GM19468 (cell line): ENCODE data around the gene SKI.
"Not testable (repeated sequence)": the region's sequence is repeated elsewhere in the genome, so short reads cannot be mapped to it uniquely, and the experiment has no call there.

Experiments used
- ATAC-seq: cut with Tn5 transposase; IDR thresholded peaks from one replicate; pipeline ENCODE4 v1.9.1; 2021; ENCODE audit warnings: mild to moderate bottlenecking, moderate library complexity, moderate number of reproducible peaks; ENCODE audit not compliant: unreplicated experiment; ENCODE audit errors: extremely low read depth

SKI gene

DNA sequence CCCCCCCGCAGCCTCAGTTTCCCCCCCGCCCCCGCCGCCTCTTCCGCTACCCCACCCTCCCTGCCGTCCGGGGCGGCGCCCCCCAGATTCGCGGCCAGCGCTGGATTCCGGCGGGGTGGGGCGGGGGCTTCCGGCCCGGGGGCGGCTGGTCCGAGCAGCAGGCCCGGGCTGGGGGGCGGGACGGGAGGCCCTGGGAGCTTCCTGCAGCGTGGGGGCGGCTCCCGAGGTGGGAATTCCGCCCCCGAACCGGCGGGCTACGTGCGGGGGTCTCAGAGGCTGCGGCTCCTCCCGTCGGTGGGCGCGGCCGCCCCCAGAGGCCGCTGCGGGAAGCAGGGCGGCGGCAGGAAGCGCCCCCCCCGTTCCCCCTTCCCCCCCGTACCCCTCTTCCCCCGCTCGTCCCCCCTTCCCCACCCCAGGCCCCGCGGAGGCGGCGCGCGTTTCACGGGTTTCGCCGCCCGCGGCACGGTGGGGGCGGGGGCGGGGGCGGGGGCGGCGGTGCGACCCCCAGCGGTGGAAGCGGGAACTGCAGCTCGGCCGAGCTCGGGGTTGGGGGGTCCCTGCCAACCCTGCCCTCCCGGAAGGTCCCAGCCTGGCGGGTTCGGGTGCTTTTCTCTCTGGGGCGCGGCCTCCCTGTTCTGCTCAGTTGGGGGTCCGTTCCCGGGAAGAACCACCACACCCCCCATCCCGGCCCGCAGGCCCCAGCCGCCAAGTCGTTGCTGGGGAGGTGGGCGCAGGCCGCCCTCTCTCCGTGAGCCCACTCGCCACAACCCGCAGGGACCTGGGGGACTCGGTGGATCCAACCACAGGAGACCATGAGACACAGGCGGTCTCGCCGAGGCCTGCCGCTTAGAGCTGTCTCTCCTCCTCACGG lies 86.9 kb downstream of the SKI start:
- no peak for ATAC-seq

DNA sequence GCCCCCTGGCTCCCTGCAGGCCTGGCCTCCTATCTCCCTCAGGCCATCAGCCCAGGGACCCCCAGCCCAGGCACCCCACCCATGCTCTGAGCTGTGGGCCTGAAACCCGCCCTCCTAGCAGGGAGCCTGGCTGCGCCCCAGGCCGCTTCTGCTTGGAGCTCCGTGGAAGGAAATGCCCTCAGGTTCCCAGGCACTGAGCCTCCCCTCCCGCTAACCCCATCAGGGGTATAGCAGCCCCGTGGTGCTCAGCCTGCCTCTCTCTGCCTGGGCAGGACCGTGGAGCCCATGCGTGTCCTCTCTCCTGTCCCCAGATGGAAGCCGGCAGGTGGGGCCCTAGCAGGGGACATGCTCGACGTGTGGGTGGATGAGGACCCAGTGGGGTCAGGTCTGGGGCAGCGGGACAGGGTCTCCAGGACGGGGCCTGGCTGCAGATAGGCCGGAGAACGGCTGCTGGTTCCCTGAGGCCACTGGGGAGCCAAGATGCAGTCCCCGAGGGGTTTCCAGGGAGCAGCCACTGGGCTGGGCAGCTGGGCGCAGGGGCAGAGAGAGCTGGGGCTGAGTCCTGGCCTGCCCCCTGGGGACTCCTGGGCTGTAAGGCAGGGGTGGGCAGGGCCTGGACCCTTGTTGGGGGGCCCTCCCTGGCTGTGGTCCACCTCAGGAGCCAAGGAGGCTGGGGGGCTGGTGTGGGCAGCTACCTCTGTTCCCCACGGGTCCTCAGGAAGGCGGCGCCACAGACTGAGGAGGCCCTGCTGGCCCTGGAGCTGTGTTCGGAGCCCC lies 87.7 kb downstream of the SKI start:
- no peak for ATAC-seq

DNA sequence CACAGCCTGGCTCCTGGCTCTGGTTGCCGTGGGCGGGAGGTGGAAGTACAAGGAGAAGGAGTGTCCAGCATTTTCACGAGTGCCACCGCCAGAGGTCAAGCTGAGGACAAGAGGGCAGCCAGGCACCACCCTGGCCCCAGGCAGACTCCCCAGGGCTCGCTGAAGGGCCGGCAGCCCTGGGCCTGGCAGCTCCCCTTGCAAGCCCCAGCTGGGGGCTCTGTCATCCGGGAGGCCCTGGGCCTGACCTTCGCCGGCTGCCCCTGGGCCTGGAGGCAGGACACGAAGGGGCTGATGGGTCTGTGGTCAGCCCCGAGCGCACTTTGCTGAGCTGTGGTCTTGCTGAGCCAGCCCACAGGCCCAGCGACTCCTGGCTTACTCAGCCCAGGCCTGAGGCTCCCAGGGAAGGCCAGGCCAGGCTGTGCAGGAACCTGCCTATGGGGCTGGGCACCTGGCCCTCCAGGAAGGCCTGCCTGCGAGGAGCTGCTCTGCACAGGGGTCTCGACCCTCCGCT lies 88.4 kb downstream of the SKI start:
- ATAC-seq, result no peak

- ATAC-seq, result no peak
These were observed 89.3 kb downstream of the SKI start for GRCh38 chr1:2317230-2318065.

DNA sequence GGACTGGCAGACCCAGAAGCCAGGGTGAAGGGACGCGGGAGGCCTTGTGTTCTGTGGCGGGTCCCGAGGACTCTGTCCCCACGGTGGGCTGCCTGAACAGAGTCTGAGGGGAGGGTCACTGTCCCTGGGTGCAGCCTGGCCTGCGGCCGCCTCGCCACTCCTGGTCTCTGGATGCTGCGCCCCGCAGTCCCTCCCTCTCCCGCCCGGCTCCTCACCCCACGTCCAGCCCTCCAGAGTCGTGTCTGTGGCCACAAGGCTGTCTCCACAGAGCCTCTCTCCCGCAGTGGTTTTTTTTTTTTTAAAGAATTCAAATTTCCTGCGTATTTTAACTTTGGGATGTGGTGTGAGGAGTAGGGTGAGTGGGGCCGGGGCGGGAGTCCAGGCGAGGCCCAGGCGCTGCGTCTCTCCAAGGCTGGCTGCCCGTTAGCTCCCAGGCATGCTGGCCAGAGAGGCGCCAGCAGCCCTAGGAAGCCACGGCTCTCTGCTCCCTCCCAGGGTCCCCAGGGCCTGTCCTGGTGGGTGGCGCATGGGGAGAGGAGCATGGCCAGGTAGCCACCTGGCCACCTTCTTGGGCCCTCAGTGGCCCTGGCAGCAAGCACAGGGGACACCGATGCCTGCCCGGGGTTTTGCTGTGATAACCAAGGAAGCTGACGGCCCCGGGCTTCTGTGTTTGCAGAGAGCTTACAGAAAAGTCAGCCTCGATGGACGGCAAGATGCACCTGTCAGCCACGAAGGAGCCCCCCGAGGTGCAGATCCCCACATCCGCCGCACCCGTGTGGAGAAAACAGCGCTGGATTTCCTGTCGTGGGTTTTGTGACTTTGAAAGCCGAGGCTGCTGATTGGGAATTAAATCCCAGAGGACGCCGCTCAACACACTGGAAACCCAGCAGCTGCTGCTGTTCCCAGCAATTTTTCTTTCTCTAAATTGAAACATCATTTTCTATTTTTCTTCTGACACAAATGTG lies 90.5 kb downstream of the SKI start:
- no peak for ATAC-seq

DNA sequence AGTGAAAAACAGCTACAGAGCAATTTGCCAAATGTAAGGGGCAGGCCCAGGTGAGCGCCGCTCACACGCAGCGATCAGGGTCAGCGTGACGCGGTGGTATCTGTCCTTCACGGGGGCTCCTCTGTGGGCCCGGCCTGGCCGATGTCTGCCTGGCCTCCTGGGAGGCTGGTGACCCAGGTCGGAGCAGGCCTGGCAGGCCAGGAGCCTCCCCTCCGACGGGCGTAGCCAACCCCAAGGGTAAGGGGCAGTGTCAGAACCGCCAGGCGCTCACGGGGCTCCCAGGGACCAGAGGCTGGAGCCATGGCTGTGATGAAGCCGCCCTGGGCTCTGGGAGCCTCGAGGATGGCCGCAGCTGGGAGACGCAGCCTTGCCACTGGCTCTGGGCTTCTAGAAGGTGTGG lies 91.2 kb downstream of the SKI start:
- no peak for ATAC-seq

GRCh38 chr1:2320006-2320405 lies 91.9 kb downstream of the SKI start:
- no peak for ATAC-seq

DNA sequence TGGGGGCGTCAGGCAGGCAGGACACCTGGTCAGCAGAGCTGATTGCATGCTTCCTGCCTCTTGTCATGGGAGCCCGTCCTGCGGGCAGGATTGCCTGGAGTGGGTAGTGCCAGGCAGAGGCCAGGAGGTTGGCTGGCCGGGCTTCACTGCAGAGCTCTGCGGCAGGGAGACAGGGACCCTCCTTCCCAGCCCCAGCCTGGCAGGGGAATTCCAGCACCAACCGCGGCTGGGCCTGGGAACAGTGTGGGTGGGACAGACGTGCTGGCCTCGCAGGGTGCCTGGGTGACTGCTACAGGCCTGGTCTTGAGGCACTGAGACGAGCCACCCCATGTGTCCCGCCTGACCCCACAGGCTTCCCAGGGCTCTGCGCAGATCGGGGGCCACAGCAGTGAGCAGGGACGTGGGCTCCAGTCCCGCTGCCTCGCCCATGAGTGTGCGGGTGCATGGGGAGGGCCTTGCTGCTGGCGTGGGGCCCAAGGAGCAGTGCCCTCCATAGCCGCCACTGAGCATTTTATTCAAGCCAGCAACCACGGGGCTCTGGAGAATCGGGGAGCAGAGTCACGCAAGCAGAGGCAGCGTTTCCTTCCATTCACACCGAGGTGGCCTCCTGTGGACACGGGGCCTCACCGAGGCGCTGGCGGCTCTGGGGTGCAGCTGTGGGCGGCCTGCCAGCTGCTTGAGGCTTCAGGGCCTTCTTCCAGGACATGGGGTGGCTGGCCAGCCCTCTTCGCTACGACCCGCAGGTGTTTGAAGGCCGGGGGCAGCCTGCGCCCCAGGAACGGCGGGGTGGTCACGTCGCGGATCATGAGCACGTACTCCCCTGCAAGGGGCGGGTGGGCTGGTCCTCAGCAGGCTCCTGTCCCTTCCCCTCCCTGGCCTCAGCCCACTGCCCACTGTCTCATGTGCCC lies 92.9 kb downstream of the SKI start:
- no peak for ATAC-seq

GRCh38 chr1:2322065-2322571 lies 94.0 kb downstream of the SKI start:
- ATAC-seq, result no peak

DNA sequence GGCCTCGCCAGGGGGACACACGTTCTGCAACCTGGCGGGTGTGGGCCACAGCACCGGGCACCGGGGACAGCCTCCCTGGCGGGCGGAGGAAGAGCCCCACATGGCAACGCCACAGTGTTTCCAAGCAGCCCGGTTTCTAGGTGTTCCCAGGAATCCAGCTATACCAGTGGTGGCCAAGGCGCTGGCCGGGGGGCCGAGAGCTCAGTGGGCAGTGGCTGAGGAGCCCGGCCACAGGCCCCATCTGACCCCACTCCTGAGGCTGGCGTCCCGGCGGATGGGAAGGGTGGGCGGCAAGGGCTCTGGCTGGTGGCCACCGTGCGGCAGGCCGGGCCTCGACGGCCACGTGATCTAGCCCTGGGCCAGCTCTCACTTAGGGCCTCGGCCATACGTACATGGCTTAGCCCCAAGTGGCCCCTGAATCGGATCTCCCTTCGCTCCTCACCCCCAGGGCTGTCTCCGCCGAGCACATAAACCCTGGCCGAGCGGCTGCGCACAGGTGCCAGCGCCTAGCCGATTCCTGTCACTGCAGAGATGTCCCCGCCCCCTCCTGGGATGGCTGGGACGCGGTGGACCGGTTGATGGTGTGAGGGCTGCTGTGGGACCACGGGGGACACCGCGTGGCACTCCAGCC lies 94.6 kb downstream of the SKI start:
- no peak for ATAC-seq

DNA sequence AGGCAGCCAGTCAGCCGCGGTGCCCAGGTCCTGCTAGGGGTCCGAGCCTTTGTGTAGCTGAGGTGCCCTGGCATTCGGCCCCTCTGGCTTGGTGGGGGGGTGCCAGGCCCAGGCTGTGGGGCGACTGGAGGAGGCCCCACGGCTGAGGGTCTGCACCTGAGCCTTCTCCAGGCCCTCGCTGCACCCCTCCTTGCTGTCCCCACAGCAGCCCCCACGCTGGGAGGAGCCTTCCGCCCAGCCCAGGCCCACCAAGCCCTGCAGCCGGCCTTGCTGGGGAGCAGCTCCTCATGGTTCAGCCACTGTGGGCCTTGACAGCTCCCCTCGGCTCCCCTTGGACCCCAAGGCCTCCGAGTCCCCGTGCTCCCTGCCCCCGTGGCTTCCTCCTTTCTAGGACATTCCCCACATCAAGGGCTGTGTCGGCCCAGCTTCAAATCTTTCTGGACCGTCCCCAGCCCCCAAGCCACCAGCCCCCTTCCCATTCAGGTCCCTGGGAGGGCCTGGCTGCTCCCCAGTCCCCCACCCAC lies 95.4 kb downstream of the SKI start:
- no peak for ATAC-seq

DNA sequence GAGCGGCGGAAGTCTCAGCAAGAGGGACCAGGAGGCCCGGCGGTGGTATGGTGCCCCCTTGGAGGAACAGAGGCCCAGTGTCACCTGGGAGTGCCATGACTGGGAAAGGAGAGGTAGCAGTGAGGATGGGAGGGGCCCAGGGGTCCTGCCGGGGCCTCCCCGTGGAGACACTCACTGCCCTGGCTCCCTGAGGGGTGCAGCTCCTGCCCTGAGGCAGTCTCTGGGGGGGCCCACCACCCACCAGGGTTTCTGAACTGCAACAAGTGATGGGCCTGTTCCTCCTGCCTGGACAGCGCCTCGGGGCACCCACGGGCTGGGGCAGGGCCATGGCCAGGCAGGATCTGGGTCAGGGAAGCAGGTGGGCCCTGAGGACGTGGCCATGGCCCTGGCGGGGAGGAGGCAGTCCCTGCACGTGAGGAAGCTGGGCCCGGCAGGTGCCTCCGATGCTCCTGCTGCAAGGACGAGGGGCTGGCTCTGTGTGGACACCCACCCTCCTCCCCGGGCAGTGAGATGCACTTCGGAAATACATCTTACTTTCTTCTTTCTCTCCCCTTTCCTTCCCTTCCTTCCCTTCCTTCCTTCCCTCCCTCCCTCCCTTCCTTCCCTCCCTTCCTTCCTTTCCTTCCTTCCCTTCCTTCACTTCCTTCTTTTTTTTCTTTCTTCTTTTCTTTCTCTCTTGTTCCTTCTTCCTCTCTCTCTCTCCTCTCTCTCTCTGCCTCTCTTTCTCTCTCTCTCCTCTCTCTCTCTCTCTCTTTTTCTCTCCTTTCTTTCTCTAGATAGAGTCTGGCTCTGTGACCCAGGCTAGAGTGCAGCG lies 96.6 kb downstream of the SKI start:
- no peak for ATAC-seq

GRCh38 chr1:2326524-2326923 lies 98.4 kb downstream of the SKI start:
- no peak for ATAC-seq

DNA sequence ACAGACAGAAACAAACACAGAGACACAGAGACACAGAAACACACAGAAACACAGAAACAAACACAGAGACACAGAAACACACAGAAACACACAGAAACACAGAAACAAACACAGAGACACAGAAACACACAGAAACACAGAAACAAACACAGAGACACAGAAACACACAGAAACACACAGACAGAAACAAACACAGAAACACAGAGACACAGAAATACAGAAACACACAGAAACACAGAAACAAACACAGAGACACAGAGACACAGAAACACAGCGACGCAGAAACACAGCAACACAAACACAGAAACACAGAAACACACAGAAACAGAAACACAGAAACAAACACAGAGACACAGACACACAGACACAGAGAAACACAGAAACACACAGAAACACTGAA lies 99.0 kb downstream of the SKI start:
- ATAC-seq, result not testable (repeated sequence)

GRCh38 chr1:2327841-2328240 lies 99.7 kb downstream of the SKI start:
- ATAC-seq, result no peak

DNA sequence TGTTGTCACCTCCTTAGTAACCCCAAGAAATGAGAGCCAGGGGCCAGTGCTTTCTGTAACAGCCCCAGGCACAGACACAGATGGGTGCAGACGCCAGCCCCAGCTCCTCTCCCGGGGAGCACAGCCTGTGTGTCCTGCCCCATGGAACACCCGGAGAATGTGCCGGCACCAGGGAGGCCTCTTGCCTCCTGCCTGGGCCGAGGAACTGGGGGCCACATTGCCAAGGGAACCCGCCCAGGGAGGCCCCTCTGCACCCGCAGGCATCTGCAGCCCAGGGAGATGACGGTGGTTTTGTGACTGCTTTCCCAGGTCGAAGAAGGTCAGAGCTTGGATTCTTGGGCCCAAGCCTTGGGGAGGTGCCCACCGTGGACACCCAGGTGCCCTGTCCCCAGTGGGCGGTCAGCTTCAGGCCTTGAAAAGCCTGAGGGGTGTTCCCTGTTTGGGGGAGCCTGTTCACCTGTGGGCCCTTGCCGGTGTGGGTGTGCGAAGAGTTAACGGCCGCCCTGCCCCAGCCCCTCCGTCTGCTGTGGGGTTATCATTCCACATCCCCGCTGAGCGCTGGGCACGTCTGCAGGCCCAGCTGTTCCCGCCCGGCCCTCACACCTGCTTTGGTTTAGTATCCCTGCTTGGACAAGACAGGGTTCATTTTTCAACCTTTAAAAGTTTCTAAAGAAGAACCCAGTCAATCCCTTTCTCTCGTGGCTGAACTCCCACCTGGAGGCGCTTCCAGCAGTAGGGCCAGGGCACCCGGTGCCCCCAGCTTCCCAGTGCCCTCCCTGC lies 100.7 kb downstream of the SKI start:
- no peak for ATAC-seq
